Stimulated activated CD8-positive, alpha-beta memory T cell treated with anti-CD3 and anti-CD28 coated beads, Interleukin-12 subunit alpha, Interleukin-12 subunit beta, amount 100 ng/mL, for 1 hour (primary cell): Measurements from ENCODE around the gene NKAIN4.

Experiments used
- DNase-seq: peaks from one replicate; pipeline ENCODE4 v3.0.0-alpha.2; 2020; ENCODE audit warnings: low read depth

The NKAIN4 gene

GRCh38 chr20:63254232-63254605, at the start of gene NKAIN4:
TSS of gene NKAIN4 (minus strand) at chr20:63254463. CDS start at chr20:63254450, 13 bp downstream.
- DNase-seq = no peak

- DNase-seq = no peak
Observed at GRCh38 chr20:63303095-63303666, 48.9 kb upstream of the NKAIN4 start.

- no peak for DNase-seq
Observed at GRCh38 chr20:63301671-63302070, 47.4 kb upstream of the NKAIN4 start.

GRCh38 chr20:63298731-63299312, 44.6 kb upstream of the NKAIN4 start:
- DNase-seq = no peak

- no peak for DNase-seq
Observed at GRCh38 chr20:63297796-63298572, 43.7 kb upstream of the NKAIN4 start.

- no peak for DNase-seq
Observed at GRCh38 chr20:63297371-63297781, 43.1 kb upstream of the NKAIN4 start.

- no peak for DNase-seq
Observed at GRCh38 chr20:63296531-63297299, 42.5 kb upstream of the NKAIN4 start.

GRCh38 chr20:63295846-63296245, 41.6 kb upstream of the NKAIN4 start:
- DNase-seq = no peak

- no peak for DNase-seq
Observed at GRCh38 chr20:63295422-63295821, 41.2 kb upstream of the NKAIN4 start.

GRCh38 chr20:63295018-63295417, 40.8 kb upstream of the NKAIN4 start:
- no peak for DNase-seq

- no peak for DNase-seq
Observed at GRCh38 chr20:63294536-63294900, 40.3 kb upstream of the NKAIN4 start.

GRCh38 chr20:63293871-63294535, 39.7 kb upstream of the NKAIN4 start:
- DNase-seq = no peak

- DNase-seq = no peak
Observed at GRCh38 chr20:63293456-63293855, 39.2 kb upstream of the NKAIN4 start.

- no peak for DNase-seq
Observed at GRCh38 chr20:63292904-63293303, 38.6 kb upstream of the NKAIN4 start, which contains the start of gene COL20A1. TSS of gene COL20A1 (plus strand) at chr20:63293186. CDS start at chr20:63295108, 1,922 bp downstream.

- no peak for DNase-seq
Observed at GRCh38 chr20:63292292-63292701, 38.0 kb upstream of the NKAIN4 start.

- DNase-seq = no peak
Observed at GRCh38 chr20:63291811-63292210, 37.5 kb upstream of the NKAIN4 start.

- DNase-seq = peak; percentile 18
Observed at GRCh38 chr20:63290677-63291472, 36.6 kb upstream of the NKAIN4 start.

GRCh38 chr20:63290136-63290676, 35.9 kb upstream of the NKAIN4 start:
- no peak for DNase-seq

- DNase-seq = no peak
Observed at GRCh38 chr20:63289311-63290135, 35.3 kb upstream of the NKAIN4 start.
